NB4 (cell line): Measurements from ENCODE around the gene NPPA.
"Not testable (repeated sequence)": the region's sequence is repeated elsewhere in the genome, so short reads cannot be mapped to it uniquely, and the experiment has no call there.

Experiments used
- DNase-seq: peaks from one replicate; pipeline ENCODE4 v3.0.0; 2010; ENCODE audit warnings: low read depth
- H3K4me3 ChIP-seq: one replicate; pipeline ENCODE4 v1.5.1; 2011; ENCODE audit warnings: mild to moderate bottlenecking, low read depth, low read length, moderate library complexity
- MAX ChIP-seq: IDR thresholded peaks from 2 replicates; pipeline ENCODE4 v1.6.1; 2011; ENCODE audit warnings: low read depth, low read length
- MYC ChIP-seq: IDR thresholded peaks from 2 replicates; pipeline ENCODE4 v1.6.1; 2011; ENCODE audit warnings: low read depth, low read length
- POLR2A ChIP-seq: IDR thresholded peaks from 2 replicates; pipeline ENCODE4 v1.6.1; 2011; ENCODE audit warnings: mild to moderate bottlenecking; ENCODE audit not compliant: insufficient read length; ENCODE audit errors: extremely low read depth
- TF ChIP-seq, protein P1 (sequence below): IDR thresholded peaks from one replicate; pipeline ENCODE4 v1.5.1; 2012; ENCODE audit warnings: low read depth, low read length

NPPA gene

GRCh38 chr1:11807133-11807532 is 40.5 kb downstream of the NPPA start:
- H3K4me3 ChIP-seq = peak overlapping the region; percentile 98
- TF ChIP-seq MAX = no peak
- TF ChIP-seq POLR2A = no peak
- TF ChIP-seq, protein P1, sequence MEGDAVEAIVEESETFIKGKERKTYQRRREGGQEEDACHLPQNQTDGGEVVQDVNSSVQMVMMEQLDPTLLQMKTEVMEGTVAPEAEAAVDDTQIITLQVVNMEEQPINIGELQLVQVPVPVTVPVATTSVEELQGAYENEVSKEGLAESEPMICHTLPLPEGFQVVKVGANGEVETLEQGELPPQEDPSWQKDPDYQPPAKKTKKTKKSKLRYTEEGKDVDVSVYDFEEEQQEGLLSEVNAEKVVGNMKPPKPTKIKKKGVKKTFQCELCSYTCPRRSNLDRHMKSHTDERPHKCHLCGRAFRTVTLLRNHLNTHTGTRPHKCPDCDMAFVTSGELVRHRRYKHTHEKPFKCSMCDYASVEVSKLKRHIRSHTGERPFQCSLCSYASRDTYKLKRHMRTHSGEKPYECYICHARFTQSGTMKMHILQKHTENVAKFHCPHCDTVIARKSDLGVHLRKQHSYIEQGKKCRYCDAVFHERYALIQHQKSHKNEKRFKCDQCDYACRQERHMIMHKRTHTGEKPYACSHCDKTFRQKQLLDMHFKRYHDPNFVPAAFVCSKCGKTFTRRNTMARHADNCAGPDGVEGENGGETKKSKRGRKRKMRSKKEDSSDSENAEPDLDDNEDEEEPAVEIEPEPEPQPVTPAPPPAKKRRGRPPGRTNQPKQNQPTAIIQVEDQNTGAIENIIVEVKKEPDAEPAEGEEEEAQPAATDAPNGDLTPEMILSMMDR = no peak
- no peak for TF ChIP-seq MYC
- DNase-seq = no peak

DNA sequence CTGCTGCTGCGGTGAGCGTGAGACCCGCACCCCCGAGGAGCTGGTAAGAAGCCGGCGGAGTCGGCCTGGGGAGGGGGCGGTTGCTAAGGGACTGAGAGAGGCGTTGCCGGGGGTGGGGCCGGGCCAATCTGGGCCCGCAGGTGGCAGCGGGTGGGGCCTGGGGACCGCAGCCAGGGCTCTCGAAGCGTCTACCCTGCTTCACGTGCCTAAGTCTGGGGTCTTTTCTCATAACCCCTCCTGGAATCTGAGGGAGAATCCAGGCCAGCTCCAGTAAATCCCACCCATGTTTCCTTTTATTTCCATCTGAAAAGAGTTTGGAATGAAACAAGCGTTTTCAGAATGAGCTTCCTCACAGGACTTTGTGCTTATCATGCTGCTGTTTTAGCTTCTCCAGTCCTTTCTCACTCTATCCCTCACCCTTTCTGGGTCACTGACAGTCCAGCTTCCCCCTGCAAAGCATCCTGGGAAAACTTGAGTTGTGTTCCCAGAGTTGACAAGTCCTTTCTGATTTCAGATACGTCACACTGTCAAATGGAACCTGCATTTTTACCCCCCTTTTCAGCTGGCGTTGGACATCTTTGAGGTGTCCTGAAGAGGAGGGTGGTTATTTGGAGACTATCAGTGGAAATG is 41.2 kb downstream of the NPPA start:
- TF ChIP-seq POLR2A (no peak), MAX (no peak), MYC (no peak)
- TF ChIP-seq, protein P1 = no peak
- DNase-seq = peak; percentile 33
- peak overlapping the region; percentile 98 for H3K4me3 ChIP-seq

DNA sequence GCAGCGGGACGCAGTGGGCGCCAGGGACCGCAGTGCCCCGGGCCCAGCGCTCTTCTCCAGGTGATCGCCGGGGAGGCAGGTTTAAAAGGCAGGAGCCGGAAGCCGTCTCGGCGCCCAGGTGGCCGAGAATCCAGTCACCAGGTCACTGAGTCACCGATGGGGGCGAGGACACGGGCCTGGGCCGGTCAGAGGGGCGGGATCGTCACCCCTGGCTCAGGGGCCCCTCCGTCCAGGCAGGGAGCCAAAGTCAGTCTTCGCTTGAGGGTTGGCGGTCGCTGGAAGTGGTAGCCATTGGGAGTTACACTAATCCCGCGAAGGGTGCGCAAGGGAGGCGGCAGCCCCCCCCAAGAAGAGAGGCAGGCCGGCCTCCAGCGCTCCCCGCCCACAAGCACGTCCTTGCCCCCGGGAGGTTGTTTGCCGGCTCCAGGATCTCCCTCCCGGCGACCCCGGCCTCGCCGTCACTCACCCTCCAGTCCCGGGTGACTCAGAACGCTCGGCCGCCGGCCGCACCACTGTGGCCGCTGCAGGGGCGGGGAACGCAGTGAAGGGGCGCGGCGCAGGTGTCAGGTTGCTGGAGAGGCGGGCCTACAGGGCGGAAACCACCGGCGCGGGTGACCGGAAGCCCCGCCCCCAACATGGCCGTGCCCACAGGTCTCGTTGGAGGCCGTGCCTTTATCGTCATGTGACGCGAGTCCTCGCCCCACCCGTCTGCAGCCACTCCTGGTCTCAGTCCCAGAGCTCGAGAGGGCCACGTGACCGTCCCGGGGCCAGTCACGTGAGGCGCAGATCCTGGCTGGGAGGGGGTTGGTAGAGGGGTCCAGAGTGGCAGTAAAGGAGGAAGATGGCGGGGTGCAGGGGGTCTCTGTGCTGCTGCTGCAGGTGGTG is 41.9 kb downstream of the NPPA start, which contains the start of the genes CLCN6 and MTHFR:
TSS of gene CLCN6 (plus strand) at position 770 of the 885 bp plus-strand sequence. CDS start at position 842, 72 bp downstream.
TSS of gene MTHFR (minus strand) at position 543 of the 885 bp plus-strand sequence. CDS start 2,848 bp downstream, outside the sequence.
- DNase-seq = peak; percentile 99
- H3K4me3 ChIP-seq = peak within 1 kb of the TSS; percentile 98

DNA sequence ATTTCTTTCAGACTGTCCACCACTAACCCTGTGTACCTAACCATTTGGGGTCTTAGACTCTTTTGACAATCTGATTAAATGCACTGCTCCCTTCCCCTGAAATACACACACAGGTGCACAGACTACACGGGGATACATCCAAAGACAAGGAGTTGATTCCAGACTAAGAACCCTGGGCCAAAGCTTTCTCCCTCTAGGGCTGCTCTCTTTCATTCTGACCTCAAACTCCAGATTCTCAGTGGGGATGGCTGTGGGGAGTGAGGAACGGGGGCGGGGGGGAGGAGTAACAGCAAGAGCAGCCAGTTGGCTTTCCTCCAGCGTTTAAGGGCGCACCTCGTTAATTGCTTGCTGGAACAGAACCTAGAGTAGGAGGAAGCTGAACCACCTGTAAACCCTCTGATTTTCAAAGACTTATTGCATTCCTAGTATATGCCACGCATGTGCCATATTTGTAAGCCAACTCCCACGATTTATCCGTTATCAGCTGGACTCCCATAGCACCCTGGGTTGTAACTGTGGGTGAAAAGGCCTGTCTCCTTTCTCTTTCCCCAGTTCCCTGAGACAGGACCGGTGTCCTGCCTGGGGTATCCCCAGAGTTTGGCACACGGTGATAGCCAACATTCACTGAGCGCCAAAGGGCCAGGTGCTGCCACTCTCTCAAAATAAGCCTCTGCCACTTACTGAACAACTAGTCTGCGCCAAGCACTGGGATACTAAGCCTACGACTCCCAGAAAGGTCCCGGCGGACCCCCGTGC is 42.7 kb downstream of the NPPA start:
- no peak for TF ChIP-seq MAX
- TF ChIP-seq, protein P1 = no peak
- no peak for TF ChIP-seq MYC
- no peak for TF ChIP-seq POLR2A
- peak overlapping the region; percentile 73 for H3K4me3 ChIP-seq
- DNase-seq = peak; percentile 47

More for the DNA sequence above, 41.9 kb downstream of the NPPA start, which contains the start of the genes CLCN6 and MTHFR:
- TF ChIP-seq MYC (no peak), MAX (peak; percentile 100), POLR2A (peak; percentile 35)
- TF ChIP-seq, protein P1 = no peak

DNA sequence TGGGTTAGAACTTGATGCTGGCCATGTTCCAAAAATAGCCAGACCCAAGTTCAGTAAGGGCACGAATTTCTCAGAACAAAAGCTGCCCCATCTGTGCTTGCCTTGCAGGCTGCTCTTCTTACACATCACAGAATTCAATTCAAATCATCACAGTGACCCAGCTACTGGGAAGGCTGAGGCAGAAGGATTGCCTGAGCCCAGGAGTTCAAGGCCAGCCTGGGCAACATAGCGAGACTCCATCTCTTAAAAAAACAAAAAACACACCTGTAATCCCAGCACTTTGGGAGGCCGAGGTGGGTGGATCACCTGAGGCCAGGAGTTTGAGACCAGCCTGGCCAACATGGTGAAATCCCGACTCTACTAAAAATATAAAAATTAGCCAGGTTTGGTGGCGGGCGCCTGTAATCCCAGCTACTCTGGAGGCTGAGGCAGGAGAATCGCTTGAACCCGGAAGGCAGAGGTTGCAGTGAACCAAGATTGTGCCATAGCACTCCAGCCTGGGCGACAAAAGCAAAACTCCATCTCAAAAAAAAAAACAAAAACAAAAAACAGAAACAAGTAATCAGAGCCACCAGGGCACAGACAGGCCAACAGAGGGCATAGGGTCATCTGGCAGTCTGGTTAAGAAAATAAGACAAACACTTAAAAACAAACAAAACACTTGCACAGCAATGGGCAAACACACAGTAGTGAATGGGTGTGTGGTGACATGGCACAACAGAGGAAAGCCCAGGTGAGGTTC is 43.5 kb downstream of the NPPA start:
- peak overlapping the region; percentile 73 for H3K4me3 ChIP-seq

More for the DNA sequence above, 43.5 kb downstream of the NPPA start:
- not testable (repeated sequence) for DNase-seq
